Fibroblast of pulmonary artery (primary cell): ENCODE data around the gene SMPD2.
A peak's percentile ranks its signal among the peaks of the same experiment; 100 is the strongest.

ENCODE experiments used
- DNase-seq: peaks from one replicate; pipeline ENCODE4 v3.0.0-alpha.2; 2010; ENCODE audit warnings: low read depth
- H3K4me3 ChIP-seq: replicated peaks from 2 replicates; pipeline ENCODE4 v1.5.1; 2011; ENCODE audit warnings: low read depth, mild to moderate bottlenecking, control low read depth, low read length, moderate library complexity
- CTCF ChIP-seq: IDR thresholded peaks from 2 replicates; pipeline ENCODE4 v1.5.1; 2011; ENCODE audit warnings: mild to moderate bottlenecking, control low read depth, low read length, inconsistent platforms; ENCODE audit errors: missing control alignments

SMPD2 gene

GRCh38 chr6:109411034-109411433 lies 29.5 kb upstream of the SMPD2 start:
- no peak overlapping the region for H3K4me3 ChIP-seq
- DNase-seq = no peak
- TF ChIP-seq CTCF = no peak

- TF ChIP-seq CTCF = no peak
- DNase-seq = no peak
- no peak overlapping the region for H3K4me3 ChIP-seq
Observed at GRCh38 chr6:109417646-109418045, 22.9 kb upstream of the SMPD2 start.

DNA sequence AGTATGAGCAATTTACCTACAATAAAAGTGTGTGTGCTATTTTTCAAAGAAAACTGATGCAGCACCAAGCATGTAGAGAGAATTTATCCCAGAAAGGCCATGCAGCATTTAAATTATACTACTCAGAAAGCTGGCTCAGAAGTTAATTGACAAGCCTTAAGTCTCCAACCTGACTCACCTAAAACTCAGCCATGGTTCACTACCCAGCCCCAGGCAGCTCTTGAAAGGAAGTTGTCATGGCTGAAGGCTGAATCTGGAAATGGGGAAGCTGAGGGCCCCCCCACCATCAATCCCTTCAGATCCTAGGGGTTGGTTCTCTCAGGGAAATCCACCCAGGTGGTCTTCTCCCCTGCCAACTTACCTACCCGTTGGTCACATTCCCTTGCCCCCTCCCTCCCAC lies 19.8 kb upstream of the SMPD2 start:
- DNase-seq = no peak
- TF ChIP-seq CTCF = no peak
- no peak overlapping the region for H3K4me3 ChIP-seq

DNA sequence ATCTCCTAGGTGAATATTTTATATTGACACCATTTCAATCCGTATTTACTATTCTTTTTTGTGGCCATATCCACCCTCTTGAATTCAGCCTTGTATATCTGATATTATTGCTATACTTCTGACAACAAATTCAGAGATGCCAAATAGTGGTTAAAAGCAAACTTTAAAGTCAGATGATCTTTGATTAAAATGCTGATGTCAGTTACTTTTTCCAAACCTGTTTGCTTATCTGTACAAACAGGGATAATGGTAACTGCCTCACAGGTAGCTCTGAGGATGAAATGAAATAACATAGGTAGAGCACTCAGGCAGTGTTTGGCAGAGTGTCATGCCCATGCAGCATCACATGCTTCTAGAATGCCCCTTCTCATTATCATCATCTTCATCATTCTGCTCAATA lies 19.3 kb upstream of the SMPD2 start:
- H3K4me3 ChIP-seq = no peak overlapping the region
- no peak for TF ChIP-seq CTCF
- no peak for DNase-seq

GRCh38 chr6:109424946-109425345 lies 15.6 kb upstream of the SMPD2 start:
- no peak for TF ChIP-seq CTCF
- no peak for DNase-seq

GRCh38 chr6:109428889-109429477 lies 11.5 kb upstream of the SMPD2 start:
- no peak for TF ChIP-seq CTCF
- peak overlapping the region; percentile 4 for H3K4me3 ChIP-seq
- DNase-seq = peak; percentile 89

More at GRCh38 chr6:109424946-109425345, 15.6 kb upstream of the SMPD2 start:
- no peak overlapping the region for H3K4me3 ChIP-seq

- TF ChIP-seq CTCF = no peak
- no peak overlapping the region for H3K4me3 ChIP-seq
- DNase-seq = no peak
Observed at GRCh38 chr6:109429496-109429895, 11.0 kb upstream of the SMPD2 start.
